ENCODE measurements around the gene GPC6. TPM values are rescaled to one million over a fixed set of nuclear protein-coding genes. Genes with fewer than 3 reads are reported as not detected.

Gene GPC6
- total RNA-seq, 1 donor from 2014 or later = 16.1 TPM

DNA sequence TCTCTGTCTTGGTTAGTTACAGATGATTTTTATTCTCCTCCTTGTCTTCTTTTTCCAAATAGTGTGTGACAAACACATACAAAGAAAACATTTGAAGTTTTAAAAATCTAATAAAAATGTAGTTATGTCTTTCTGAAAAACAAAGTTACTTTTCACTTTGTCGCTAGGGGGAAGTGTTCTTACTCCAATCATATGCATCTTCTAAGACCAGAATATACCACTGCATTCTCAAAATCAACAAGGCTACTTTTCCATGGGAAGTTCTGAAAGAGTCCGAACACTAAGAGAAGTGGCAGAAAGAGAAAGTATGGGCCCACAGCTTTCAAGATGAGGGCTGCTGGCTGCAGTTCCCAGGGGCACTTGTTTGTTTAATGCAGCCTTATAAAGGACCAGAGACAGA, 1043.9 kb downstream of the GPC6 start:
- DNase-seq (ENCODE audit: low spot score) = no peak
- TF ChIP-seq CTCF (IDR thresholded peaks at IDR 0.05; ENCODE audit: unreplicated experiment) = no peak
- Mint-ChIP-seq H3K27ac (ENCODE audit: unreplicated experiment) (no peak overlapping the region), H3K27me3 (ENCODE audit: unreplicated experiment) (peaks cover 2% of the 10 kb centered on the region), H3K4me3 (ENCODE audit: unreplicated experiment) (no peak overlapping the region), H3K4me1 (ENCODE audit: unreplicated experiment) (no peaks in the 10 kb centered on the region), H3K9me3 (ENCODE audit: unreplicated experiment) (no peaks in the 10 kb centered on the region), H3K36me3 (ENCODE audit: low read depth, unreplicated experiment) (no peaks in the 10 kb centered on the region)

DNA sequence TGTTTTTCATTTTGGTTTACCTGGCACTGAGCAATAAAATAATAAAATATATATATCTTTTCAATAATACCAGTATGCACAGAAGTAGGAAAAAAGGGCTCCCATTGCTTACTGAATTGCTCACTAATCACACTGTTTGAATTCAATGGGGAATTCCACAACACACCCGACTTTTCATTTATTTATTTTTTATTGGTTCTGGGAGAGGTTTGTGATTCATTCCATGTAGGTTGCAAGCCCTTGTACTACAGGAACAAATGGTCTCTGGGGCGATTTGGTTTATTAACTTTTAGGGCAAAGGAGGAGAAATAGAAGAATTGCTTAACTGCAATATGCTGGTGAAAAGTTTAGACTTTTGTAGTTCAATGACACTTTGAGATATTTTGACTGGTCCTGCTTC, 1045.4 kb downstream of the GPC6 start:
- H3K27ac Mint-ChIP-seq (ENCODE audit: unreplicated experiment) = no peak overlapping the region

DNA sequence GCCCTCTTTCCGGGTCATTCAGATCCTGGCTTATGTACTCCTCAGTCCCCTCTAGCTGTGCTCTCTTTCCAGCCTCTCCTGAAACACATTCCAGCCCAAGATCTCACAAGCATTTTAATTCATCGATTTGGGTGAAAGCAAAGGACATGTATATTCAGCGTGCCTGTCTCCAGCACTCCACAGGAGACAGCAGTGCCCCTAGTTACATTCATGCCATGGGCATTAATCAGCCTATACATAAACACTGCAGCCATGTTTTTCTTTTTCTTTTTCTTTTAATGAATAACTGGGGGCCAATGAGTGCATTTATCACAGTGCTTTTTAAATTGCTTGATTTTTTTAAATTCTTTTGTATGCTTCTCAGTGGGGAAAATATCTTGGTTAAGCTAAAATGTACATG, 1053.7 kb downstream of the GPC6 start:
- Mint-ChIP-seq H3K9me3 (ENCODE audit: unreplicated experiment) (no peaks in the 10 kb centered on the region), H3K4me3 (ENCODE audit: unreplicated experiment) (no peak overlapping the region), H3K27me3 (ENCODE audit: unreplicated experiment) (peaks cover 4% of the 10 kb centered on the region), H3K36me3 (ENCODE audit: low read depth, unreplicated experiment) (no peaks in the 10 kb centered on the region), H3K4me1 (ENCODE audit: unreplicated experiment) (no peaks in the 10 kb centered on the region), H3K27ac (ENCODE audit: unreplicated experiment) (no peak overlapping the region)
- DNase-seq (ENCODE audit: low spot score) = no peak
- TF ChIP-seq CTCF (IDR thresholded peaks at IDR 0.05; ENCODE audit: unreplicated experiment) = no peak

More for the DNA sequence above, 1045.4 kb downstream of the GPC6 start:
- DNase-seq (ENCODE audit: low spot score) = no peak
- peaks cover 2% of the 10 kb centered on the region for H3K27me3 Mint-ChIP-seq (ENCODE audit: unreplicated experiment)
- no peaks in the 10 kb centered on the region for H3K9me3 Mint-ChIP-seq (ENCODE audit: unreplicated experiment)
- no peak for TF ChIP-seq CTCF (IDR thresholded peaks at IDR 0.05; ENCODE audit: unreplicated experiment)
- no peaks in the 10 kb centered on the region for H3K4me1 Mint-ChIP-seq (ENCODE audit: unreplicated experiment)
- H3K36me3 Mint-ChIP-seq (ENCODE audit: low read depth, unreplicated experiment) = no peaks in the 10 kb centered on the region
- H3K4me3 Mint-ChIP-seq (ENCODE audit: unreplicated experiment) = no peak overlapping the region

GRCh38 chr13:94280845-94281244, 1054.2 kb downstream of the GPC6 start:
- Mint-ChIP-seq H3K9me3 (ENCODE audit: unreplicated experiment) (no peaks in the 10 kb centered on the region), H3K36me3 (ENCODE audit: low read depth, unreplicated experiment) (no peaks in the 10 kb centered on the region), H3K4me1 (ENCODE audit: unreplicated experiment) (no peaks in the 10 kb centered on the region), H3K27ac (ENCODE audit: unreplicated experiment) (no peak overlapping the region), H3K27me3 (ENCODE audit: unreplicated experiment) (peaks cover 4% of the 10 kb centered on the region), H3K4me3 (ENCODE audit: unreplicated experiment) (no peak overlapping the region)
- no peak for TF ChIP-seq CTCF (IDR thresholded peaks at IDR 0.05; ENCODE audit: unreplicated experiment)
- no peak for DNase-seq (ENCODE audit: low spot score)

- Mint-ChIP-seq H3K4me3 (ENCODE audit: unreplicated experiment) (no peak overlapping the region), H3K4me1 (ENCODE audit: unreplicated experiment) (peaks cover 3% of the 10 kb centered on the region), H3K9me3 (ENCODE audit: unreplicated experiment) (no peaks in the 10 kb centered on the region), H3K36me3 (ENCODE audit: low read depth, unreplicated experiment) (no peaks in the 10 kb centered on the region), H3K27ac (ENCODE audit: unreplicated experiment) (no peak overlapping the region), H3K27me3 (ENCODE audit: unreplicated experiment) (peaks cover 3% of the 10 kb centered on the region)
- TF ChIP-seq CTCF (IDR thresholded peaks at IDR 0.05; ENCODE audit: unreplicated experiment) = no peak
- DNase-seq (ENCODE audit: low spot score) = no peak
Observed at GRCh38 chr13:94286581-94286980, 1060.0 kb downstream of the GPC6 start.

All from endothelial cell (in vitro differentiated cells).